Mucosa of gallbladder (tissue), 1 donor: Measurements from ENCODE around the gene DVL2. TPM values are rescaled to one million over a fixed set of nuclear protein-coding genes. Genes with fewer than 3 reads are reported as not detected.

Experiments
- total RNA-seq: library from RNA; stranded (reverse); gene quantifications from one replicate; pipeline ENCODE4 v1.2.1, GENCODE V29; 2021
- donor health status: DM: no; HTN: no; CAD: no.

Gene DVL2
- total RNA-seq, 1 donor from 2014 or later, result 60.9 TPM

Other genes starting within 250 kb of the DVL2 start
- gene ALOX12, start 238.5 kb downstream of the DVL2 start, total RNA-seq, result not detected
- gene RNASEK, start 221.9 kb downstream of the DVL2 start, total RNA-seq, result 228 TPM
- gene BCL6B, start 211.5 kb downstream of the DVL2 start, total RNA-seq, result 6.2 TPM
- 44.4 TPM for gene SLC16A13, start 198.5 kb downstream of the DVL2 start, total RNA-seq
- 4.5 TPM for gene SLC16A11, start 190.4 kb downstream of the DVL2 start, total RNA-seq
- gene CLEC10A, start 154.3 kb downstream of the DVL2 start, total RNA-seq, result 8.3 TPM
- gene ASGR2, start 119.7 kb downstream of the DVL2 start, total RNA-seq, result 45.5 TPM
- 5.0 TPM for gene ASGR1, start 55.1 kb downstream of the DVL2 start, total RNA-seq
- gene DLG4, start 14.7 kb downstream of the DVL2 start, total RNA-seq, result 36.5 TPM
- 914 TPM for gene ACADVL, start 14.6 kb downstream of the DVL2 start, total RNA-seq
- gene PHF23, start 4.9 kb upstream of the DVL2 start, total RNA-seq, result 32.3 TPM
- gene GABARAP, start 7.9 kb upstream of the DVL2 start, total RNA-seq, result 587 TPM
- gene CTDNEP1, start 17.2 kb upstream of the DVL2 start, total RNA-seq, result 107 TPM
- 47.9 TPM for gene ELP5, start 17.7 kb upstream of the DVL2 start, total RNA-seq
- gene CLDN7, start 28.0 kb upstream of the DVL2 start, total RNA-seq, result 248 TPM
- gene SLC2A4, start 47.2 kb upstream of the DVL2 start, total RNA-seq, result 7.6 TPM
- 1.4 TPM for gene YBX2, start 60.1 kb upstream of the DVL2 start, total RNA-seq
- gene EIF5A, start 73.1 kb upstream of the DVL2 start, total RNA-seq, result 233 TPM
- gene GPS2, start 80.8 kb upstream of the DVL2 start, total RNA-seq, result 71.8 TPM
- 50.3 TPM for gene NEURL4, start 94.8 kb upstream of the DVL2 start, total RNA-seq
- 24.2 TPM for gene ACAP1, start 102.0 kb upstream of the DVL2 start, total RNA-seq
- 15.3 TPM for gene KCTD11, start 117.6 kb upstream of the DVL2 start, total RNA-seq
- not detected for gene TMEM95, start 120.6 kb upstream of the DVL2 start, total RNA-seq
- gene TNK1, start 146.6 kb upstream of the DVL2 start, total RNA-seq, result 11.7 TPM
- 39.7 TPM for gene PLSCR3, start 160.0 kb upstream of the DVL2 start, total RNA-seq
- 67.5 TPM for gene TMEM256, start 169.6 kb upstream of the DVL2 start, total RNA-seq
- 35.2 TPM for gene NLGN2, start 173.3 kb upstream of the DVL2 start, total RNA-seq
- not detected for gene SPEM1, start 185.8 kb upstream of the DVL2 start, total RNA-seq
- not detected for gene SPEM2, start 191.1 kb upstream of the DVL2 start, total RNA-seq
- gene SPEM3, start 194.3 kb upstream of the DVL2 start, total RNA-seq, result not detected
- 14.3 TPM for gene TMEM102, start 200.9 kb upstream of the DVL2 start, total RNA-seq
- 2.7 TPM for gene FGF11, start 205.0 kb upstream of the DVL2 start, total RNA-seq
- 10.0 TPM for gene CHRNB1, start 210.5 kb upstream of the DVL2 start, total RNA-seq
- gene ZBTB4, start 245.1 kb upstream of the DVL2 start, total RNA-seq, result 82.8 TPM
- gene SLC35G6, start 246.9 kb upstream of the DVL2 start, total RNA-seq, result not detected
- gene POLR2A, start 249.8 kb upstream of the DVL2 start, total RNA-seq, result 133 TPM